Body of pancreas (tissue), 4 donors: Measurements from ENCODE around the gene MRPL43. TPM values are rescaled to one million over a fixed set of nuclear protein-coding genes. Genes with fewer than 3 reads are reported as not detected.

Experiments
- ATAC-seq: fragments of 150-250 bp; one replicate; pipeline ENCODE4 v1.9.1; 2016
- DNase-seq, 4 donors: peaks; one replicate each; pipeline ENCODE4 v3.0.0-alpha.2; 2019
- H3K27ac ChIP-seq, 4 donors: fragments of 200-600 bp; sonication (generic); 1 replicate in 3 of 4; 2 replicates in 1 of 4; pipeline versions ENCODE4 v1.5.1 to v1.6.1; 2016 to 2019; ENCODE audit warnings: mild to moderate bottlenecking in 1 of 4, mixed read lengths in 1 of 4, moderate library complexity in 1 of 4
- H3K27me3 ChIP-seq, 2 donors: fragments of 200-600 bp; sonication (generic); one replicate each; pipeline ENCODE4 v1.6.0; 2016; ENCODE audit warnings: mild to moderate bottlenecking in 1 of 2
- H3K36me3 ChIP-seq, 2 donors: fragments of 200-600 bp; sonication (generic); replicated peaks in 1 of 2; 2 replicates each; pipeline ENCODE4 v1.5.1; 2016; ENCODE audit warnings: low read depth in 2 of 2; ENCODE audit not compliant: insufficient read depth in 1 of 2
- H3K4me1 ChIP-seq: fragments of 200-600 bp; sonication (generic); one replicate; pipeline ENCODE4 v1.6.0; 2016
- H3K4me3 ChIP-seq, 2 donors: fragments of 200-600 bp; sonication (generic); 1 replicate in 1 of 2; 2 replicates in 1 of 2; pipeline ENCODE4 v1.5.1; 2016 to 2019
- H3K9me3 ChIP-seq, 3 donors: fragments of 200-600 bp; sonication (generic); 1 replicate in 2 of 3; 2 replicates in 1 of 3; pipeline ENCODE4 v1.5.1; 2016
- CTCF ChIP-seq, 7 experiments: fragments of 450-650 bp in 4 of 7; fragments of 200-600 bp in 3 of 7; sonication (generic) in 3 of 7; IDR thresholded peaks; one replicate each; pipeline ENCODE4 v1.5.1; 2016 to 2019; ENCODE audit warnings: antibody characterized with exemption in 7 of 7
- POLR2A ChIP-seq, 3 donors: fragments of 450-650 bp; IDR thresholded peaks; one replicate each; pipeline ENCODE4 v1.6.1; 2016; ENCODE audit warnings: antibody characterized with exemption in 3 of 3, mild to moderate bottlenecking in 2 of 3
- WGBS, 2 donors: methylation state at CpG; one replicate each; pipeline ENCODE4 v1.1.5; 2017; 5-methylcytosine and 5-hydroxymethylcytosine counted together
- intact Hi-C: fragments of 100-400 bp; cut with DNase I; formaldehyde crosslinking; loops from one replicate; pipeline ENCODE4 v1.15.1; 2023
- total RNA-seq, 2 donors: library from RNA; depleted of rRNA; stranded (reverse); fragments of >200 nt; gene quantifications; one replicate each; pipeline ENCODE4 v1.1.0, GENCODE V29; 2016

MRPL43 gene
- total RNA-seq, 2 donors from 2014 or later = 53.7 to 90.5 TPM

GRCh38 chr10:101019440-101019703, 32.1 kb upstream of the MRPL43 start:
- Histone ChIP-seq H3K27me3 (no peaks in the 10 kb centered on the region), H3K27ac (no peak overlapping the region), H3K9me3 (no peaks in the 10 kb centered on the region), H3K4me3 (no peak overlapping the region), H3K4me1 (no peaks in the 10 kb centered on the region), H3K36me3 (no peaks in the 10 kb centered on the region)
- DNase-seq = no peak
- no peak for ATAC-seq
- intact Hi-C loops = no loop called here
- TF ChIP-seq POLR2A (IDR thresholded peaks at IDR 0.05) = no peak
- TF ChIP-seq CTCF (IDR thresholded peaks at IDR 0.05) = no peak
- 44 to 47% methylated on average over 2 of the region's 2 CpGs for WGBS, 2 donors

- Histone ChIP-seq H3K4me3 (no peak overlapping the region), H3K27me3 (no peaks in the 10 kb centered on the region), H3K9me3 (no peaks in the 10 kb centered on the region), H3K27ac (no peak overlapping the region), H3K36me3 (no peaks in the 10 kb centered on the region), H3K4me1 (no peaks in the 10 kb centered on the region)
- intact Hi-C loops = no loop called here
- WGBS, 2 donors = 14 to 40% methylated on average over 11 to 37 of the region's 45 CpGs
- ATAC-seq (peak; percentile 81), DNase-seq (peak; percentile 87 to 90 (median 88))
- TF ChIP-seq POLR2A (IDR thresholded peaks at IDR 0.05) = no peak
- TF ChIP-seq CTCF (IDR thresholded peaks at IDR 0.05) = peak; percentile 67 to 74 (median 69)
Observed at GRCh38 chr10:101018600-101019439, 31.5 kb upstream of the MRPL43 start.

- Histone ChIP-seq H3K4me3 (no peak overlapping the region), H3K27me3 (no peaks in the 10 kb centered on the region), H3K4me1 (peaks cover 3% of the 10 kb centered on the region), H3K36me3 (no peaks in the 10 kb centered on the region), H3K27ac (no peak overlapping the region), H3K9me3 (no peaks in the 10 kb centered on the region)
- TF ChIP-seq CTCF (IDR thresholded peaks at IDR 0.05) (no peak), POLR2A (IDR thresholded peaks at IDR 0.05) (no peak)
- DNase-seq (no peak), ATAC-seq (no peak)
- WGBS, 2 donors = 56 to 57% methylated on average over 19 to 20 of the region's 20 CpGs
- intact Hi-C loops = no loop called here
Observed at GRCh38 chr10:101018118-101018599, 30.9 kb upstream of the MRPL43 start.

- no peak for TF ChIP-seq POLR2A (IDR thresholded peaks at IDR 0.05)
- no peak for TF ChIP-seq CTCF (IDR thresholded peaks at IDR 0.05)
- DNase-seq (no peak), ATAC-seq (no peak)
- 61 to 63% methylated on average over 5 of the region's 5 CpGs for WGBS, 2 donors
- peaks cover 13% of the 10 kb centered on the region for H3K4me1 ChIP-seq
- no peaks in the 10 kb centered on the region for H3K9me3 ChIP-seq
- H3K27me3 ChIP-seq = no peaks in the 10 kb centered on the region
- no peaks in the 10 kb centered on the region for H3K36me3 ChIP-seq
- intact Hi-C loops = no loop called here
- no peak overlapping the region for H3K27ac ChIP-seq
- H3K4me3 ChIP-seq = no peak overlapping the region
Observed at GRCh38 chr10:101016814-101017213, 29.5 kb upstream of the MRPL43 start.

- DNase-seq = no peak
- no peak for TF ChIP-seq CTCF (IDR thresholded peaks at IDR 0.05)
- no peak for TF ChIP-seq POLR2A (IDR thresholded peaks at IDR 0.05)
- Histone ChIP-seq H3K4me1 (peaks cover 13% of the 10 kb centered on the region), H3K36me3 (no peaks in the 10 kb centered on the region), H3K27ac (no peak overlapping the region), H3K4me3 (no peak overlapping the region), H3K9me3 (no peaks in the 10 kb centered on the region), H3K27me3 (no peaks in the 10 kb centered on the region)
- intact Hi-C loops = no loop called here
- no peak for ATAC-seq
- WGBS, 2 donors = 69% methylated on average over 8 of the region's 8 CpGs; no CpG with 5 or more reads in 1 of the 2 donors
Observed at GRCh38 chr10:101015582-101015973, 28.3 kb upstream of the MRPL43 start.
